Neural crest cell (in vitro differentiated cells): Measurements from ENCODE around the gene UVRAG. TPM values are rescaled to one million over a fixed set of nuclear protein-coding genes. Genes with fewer than 3 reads are reported as not detected.
"Not testable (repeated sequence)": the region's sequence is repeated elsewhere in the genome, so short reads cannot be mapped to it uniquely, and the experiment has no call there.

Source experiments
- DNase-seq: peaks from one replicate; pipeline ENCODE4 v3.0.0; 2021; ENCODE audit warnings: low read depth, mixed read lengths, low spot score
- H3K27ac Mint-ChIP-seq: one replicate; pipeline ENCODE4 v1.8.0; 2021; ENCODE audit warnings: mild to moderate bottlenecking, mixed read lengths; ENCODE audit not compliant: unreplicated experiment
- H3K27me3 Mint-ChIP-seq: 2 replicates; pipeline ENCODE4 v1.8.0; 2021; ENCODE audit warnings: low read depth, mild to moderate bottlenecking, mixed read lengths
- H3K36me3 Mint-ChIP-seq: 2 replicates; pipeline ENCODE4 v1.8.0; 2021; ENCODE audit warnings: low read depth, mild to moderate bottlenecking, mixed read lengths
- H3K4me1 Mint-ChIP-seq: 2 replicates; pipeline ENCODE4 v1.8.0; 2021; ENCODE audit warnings: mixed read lengths
- H3K4me3 Mint-ChIP-seq: one replicate; pipeline ENCODE4 v1.8.0; 2021; ENCODE audit warnings: mild to moderate bottlenecking, mixed read lengths
- H3K9me3 Mint-ChIP-seq: 2 replicates; pipeline ENCODE4 v1.8.0; 2021; ENCODE audit warnings: mixed read lengths
- total RNA-seq: library from RNA; stranded (reverse); gene quantifications from 2 replicates; pipeline ENCODE4 v1.2.1, GENCODE V29; 2021
- TF ChIP-seq, protein P1 (sequence below): fragments of 200-600 bp; sonication (generic); conservative IDR thresholded peaks from 2 replicates; pipeline ENCODE4 v1.5.0; 2021; ENCODE audit warnings: antibody characterized with exemption, mild to moderate bottlenecking

The UVRAG gene
- total RNA-seq, 1 donor from 2014 or later: 29.0 TPM

DNA sequence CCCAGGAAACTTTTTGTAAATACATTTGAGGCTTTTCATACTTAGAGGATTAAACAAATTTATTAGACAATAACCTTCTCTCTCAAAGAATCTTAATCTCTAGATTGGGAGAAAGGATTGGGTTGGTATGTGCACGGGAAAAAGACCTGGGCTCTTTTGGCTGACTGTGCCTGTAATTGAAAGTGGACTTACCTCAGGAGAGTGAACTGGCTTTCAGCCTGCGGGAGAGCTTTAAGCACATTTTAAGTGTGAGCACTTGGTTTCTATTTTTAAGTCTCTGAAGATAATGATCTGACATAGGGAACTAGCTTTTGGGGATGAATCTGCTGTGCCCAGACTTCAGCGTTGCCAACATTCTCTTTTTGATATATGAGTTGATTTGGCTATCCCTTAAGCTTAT is 35.8 kb downstream of the UVRAG start:
- Mint-ChIP-seq H3K27me3 (no peaks in the 10 kb centered on the region), H3K36me3 (peaks cover 11% of the 10 kb centered on the region), H3K4me3 (no peak overlapping the region), H3K27ac (no peak overlapping the region), H3K4me1 (peaks cover 7% of the 10 kb centered on the region), H3K9me3 (peaks cover 6% of the 10 kb centered on the region)
- TF ChIP-seq, protein P1, sequence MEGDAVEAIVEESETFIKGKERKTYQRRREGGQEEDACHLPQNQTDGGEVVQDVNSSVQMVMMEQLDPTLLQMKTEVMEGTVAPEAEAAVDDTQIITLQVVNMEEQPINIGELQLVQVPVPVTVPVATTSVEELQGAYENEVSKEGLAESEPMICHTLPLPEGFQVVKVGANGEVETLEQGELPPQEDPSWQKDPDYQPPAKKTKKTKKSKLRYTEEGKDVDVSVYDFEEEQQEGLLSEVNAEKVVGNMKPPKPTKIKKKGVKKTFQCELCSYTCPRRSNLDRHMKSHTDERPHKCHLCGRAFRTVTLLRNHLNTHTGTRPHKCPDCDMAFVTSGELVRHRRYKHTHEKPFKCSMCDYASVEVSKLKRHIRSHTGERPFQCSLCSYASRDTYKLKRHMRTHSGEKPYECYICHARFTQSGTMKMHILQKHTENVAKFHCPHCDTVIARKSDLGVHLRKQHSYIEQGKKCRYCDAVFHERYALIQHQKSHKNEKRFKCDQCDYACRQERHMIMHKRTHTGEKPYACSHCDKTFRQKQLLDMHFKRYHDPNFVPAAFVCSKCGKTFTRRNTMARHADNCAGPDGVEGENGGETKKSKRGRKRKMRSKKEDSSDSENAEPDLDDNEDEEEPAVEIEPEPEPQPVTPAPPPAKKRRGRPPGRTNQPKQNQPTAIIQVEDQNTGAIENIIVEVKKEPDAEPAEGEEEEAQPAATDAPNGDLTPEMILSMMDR: no peak
- no peak for DNase-seq

DNA sequence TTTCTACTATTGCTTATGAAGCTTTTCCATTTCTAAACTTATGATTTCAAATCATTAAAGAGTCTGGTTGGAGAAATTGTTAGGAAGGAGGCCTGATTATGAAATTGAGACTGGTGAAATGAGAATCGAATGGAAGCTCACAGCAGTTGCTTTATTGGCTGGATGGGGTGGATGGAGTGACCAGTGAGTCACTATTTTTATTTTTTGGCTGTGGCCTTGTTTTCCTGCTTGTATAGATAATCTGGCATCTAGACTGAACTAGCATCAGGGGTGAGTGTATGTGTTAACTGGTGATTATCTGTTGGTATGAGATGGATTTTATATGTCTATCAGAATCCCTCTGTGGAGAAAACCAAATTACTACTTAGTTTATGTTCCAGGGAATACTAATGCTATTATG is 36.2 kb downstream of the UVRAG start:
- Mint-ChIP-seq H3K9me3 (peaks cover 6% of the 10 kb centered on the region), H3K27me3 (no peaks in the 10 kb centered on the region), H3K27ac (no peak overlapping the region), H3K4me1 (peaks cover 7% of the 10 kb centered on the region), H3K36me3 (peaks cover 11% of the 10 kb centered on the region), H3K4me3 (no peak overlapping the region)
- no peak for DNase-seq
- TF ChIP-seq, protein P1: no peak

DNA sequence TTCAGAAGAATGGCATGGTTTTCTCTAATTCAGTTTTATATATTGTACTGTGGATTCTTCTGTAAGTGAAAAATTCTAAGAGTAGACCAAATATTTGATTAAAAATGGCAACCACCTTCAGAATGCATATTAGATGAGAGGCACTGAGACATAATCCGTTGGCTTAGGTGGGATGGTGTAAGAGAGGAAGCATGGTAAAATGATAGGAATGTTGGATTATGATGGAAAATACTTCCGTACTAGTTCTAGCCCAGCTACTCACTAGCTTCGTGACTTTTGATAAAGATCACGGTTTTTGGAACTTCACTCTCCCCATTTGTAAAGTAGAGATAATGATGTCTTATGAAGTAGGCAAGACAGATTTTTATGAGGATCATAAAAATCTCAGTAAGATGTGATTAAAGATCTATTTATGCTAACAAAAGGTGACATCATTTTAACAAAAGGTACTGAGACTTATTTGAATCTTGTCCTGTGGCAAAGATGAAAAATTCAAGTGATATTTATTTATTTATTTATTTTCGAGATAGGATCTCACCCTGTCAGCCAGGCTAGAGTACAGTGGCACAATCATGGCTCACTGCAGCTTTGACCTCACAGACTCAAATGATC is 37.5 kb downstream of the UVRAG start:
- no peaks in the 10 kb centered on the region for H3K27me3 Mint-ChIP-seq
- no peak for DNase-seq
- peaks cover 7% of the 10 kb centered on the region for H3K4me1 Mint-ChIP-seq
- H3K27ac Mint-ChIP-seq: no peak overlapping the region
- H3K9me3 Mint-ChIP-seq: peaks cover 8% of the 10 kb centered on the region
- H3K4me3 Mint-ChIP-seq: no peak overlapping the region
- TF ChIP-seq, protein P1: no peak
- peaks cover 13% of the 10 kb centered on the region for H3K36me3 Mint-ChIP-seq

DNA sequence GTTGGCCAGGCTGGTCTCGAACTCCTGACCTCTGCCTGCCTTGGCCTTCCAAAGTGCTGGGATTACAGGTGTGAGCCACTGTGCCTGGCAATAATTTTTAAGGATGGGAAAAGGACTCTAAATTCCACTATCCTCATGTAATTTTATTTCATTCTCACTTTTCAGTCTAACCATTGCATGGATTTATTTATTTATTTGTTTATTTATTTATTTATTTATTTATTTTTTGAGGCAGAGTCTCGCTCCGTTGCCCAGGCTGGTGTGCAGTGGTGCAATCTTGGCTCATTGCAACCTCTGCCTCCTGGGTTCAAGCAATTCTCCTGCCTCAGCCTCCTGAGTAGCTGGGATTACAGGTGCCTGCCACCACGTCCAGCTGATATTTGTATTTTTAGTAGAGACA is 38.6 kb downstream of the UVRAG start:
- not testable (repeated sequence) for H3K27ac Mint-ChIP-seq, H3K9me3 Mint-ChIP-seq, DNase-seq, H3K27me3 Mint-ChIP-seq, H3K4me3 Mint-ChIP-seq, H3K4me1 Mint-ChIP-seq
- peaks cover 13% of the 10 kb centered on the region for H3K36me3 Mint-ChIP-seq

DNA sequence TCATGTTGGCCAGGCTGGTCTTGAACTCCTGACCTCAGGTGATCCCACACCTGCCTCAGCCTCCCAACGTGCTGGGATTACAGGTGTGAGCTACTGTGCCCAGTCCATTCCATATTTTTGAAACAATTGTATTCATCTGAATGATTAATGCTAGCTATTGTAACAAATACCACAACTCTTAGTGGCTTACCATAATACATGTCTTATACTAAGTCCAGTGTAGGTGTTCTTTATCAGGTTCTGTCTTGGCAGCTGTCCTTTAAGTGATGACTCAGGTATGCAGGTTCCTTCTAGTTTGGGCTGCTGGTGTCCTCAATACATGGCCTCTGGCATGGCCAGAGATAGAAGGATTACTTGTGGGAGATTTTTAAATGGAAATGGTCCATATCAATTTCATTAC is 39.0 kb downstream of the UVRAG start:
- peaks cover 13% of the 10 kb centered on the region for H3K36me3 Mint-ChIP-seq
- no peak for DNase-seq
- H3K4me1 Mint-ChIP-seq: peaks cover 7% of the 10 kb centered on the region
- H3K4me3 Mint-ChIP-seq: no peak overlapping the region
- TF ChIP-seq, protein P1: no peak
- no peak overlapping the region for H3K27ac Mint-ChIP-seq
- peaks cover 8% of the 10 kb centered on the region for H3K9me3 Mint-ChIP-seq
- no peaks in the 10 kb centered on the region for H3K27me3 Mint-ChIP-seq

DNA sequence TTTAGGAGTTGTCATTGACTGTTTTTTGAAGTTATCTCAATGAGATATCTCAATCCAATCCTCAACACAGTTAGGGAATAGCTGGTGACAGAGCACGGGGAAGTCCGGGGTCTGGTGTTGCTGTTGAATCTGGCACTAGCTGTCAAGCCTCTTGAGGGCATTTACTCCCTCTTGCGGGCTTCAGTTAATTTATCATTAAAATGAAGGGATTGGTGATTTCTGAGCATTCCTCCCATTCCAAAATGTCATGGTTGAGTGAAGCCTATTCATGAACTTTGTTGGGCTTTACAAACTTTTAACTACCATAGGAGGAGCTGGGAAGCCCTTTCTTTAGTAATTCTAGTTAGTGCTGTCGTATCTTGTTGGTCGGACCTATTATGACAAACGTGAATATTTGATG is 40.2 kb downstream of the UVRAG start:
- no peak for DNase-seq
- Mint-ChIP-seq H3K4me3 (no peak overlapping the region), H3K27me3 (no peaks in the 10 kb centered on the region), H3K36me3 (peaks cover 13% of the 10 kb centered on the region), H3K9me3 (peaks cover 5% of the 10 kb centered on the region), H3K27ac (no peak overlapping the region), H3K4me1 (peaks cover 7% of the 10 kb centered on the region)
- TF ChIP-seq, protein P1: no peak
